ENCODE results near the gene ATRAID. TPM values are rescaled to one million over a fixed set of nuclear protein-coding genes. Genes with fewer than 3 reads are reported as not detected.

Gene ATRAID
- total RNA-seq = 159 and 166 TPM in 2 replicates

GRCh38 chr2:27211943-27212625 is at the start of gene ATRAID, which contains the start of gene SLC5A6:
TSS of gene ATRAID (plus strand) at chr2:27212041. CDS start at chr2:27212369, 328 bp downstream.
TSS of gene SLC5A6 (minus strand) at chr2:27212268. CDS start at chr2:27207650, 4,618 bp downstream.
- TF ChIP-seq, protein P1, sequence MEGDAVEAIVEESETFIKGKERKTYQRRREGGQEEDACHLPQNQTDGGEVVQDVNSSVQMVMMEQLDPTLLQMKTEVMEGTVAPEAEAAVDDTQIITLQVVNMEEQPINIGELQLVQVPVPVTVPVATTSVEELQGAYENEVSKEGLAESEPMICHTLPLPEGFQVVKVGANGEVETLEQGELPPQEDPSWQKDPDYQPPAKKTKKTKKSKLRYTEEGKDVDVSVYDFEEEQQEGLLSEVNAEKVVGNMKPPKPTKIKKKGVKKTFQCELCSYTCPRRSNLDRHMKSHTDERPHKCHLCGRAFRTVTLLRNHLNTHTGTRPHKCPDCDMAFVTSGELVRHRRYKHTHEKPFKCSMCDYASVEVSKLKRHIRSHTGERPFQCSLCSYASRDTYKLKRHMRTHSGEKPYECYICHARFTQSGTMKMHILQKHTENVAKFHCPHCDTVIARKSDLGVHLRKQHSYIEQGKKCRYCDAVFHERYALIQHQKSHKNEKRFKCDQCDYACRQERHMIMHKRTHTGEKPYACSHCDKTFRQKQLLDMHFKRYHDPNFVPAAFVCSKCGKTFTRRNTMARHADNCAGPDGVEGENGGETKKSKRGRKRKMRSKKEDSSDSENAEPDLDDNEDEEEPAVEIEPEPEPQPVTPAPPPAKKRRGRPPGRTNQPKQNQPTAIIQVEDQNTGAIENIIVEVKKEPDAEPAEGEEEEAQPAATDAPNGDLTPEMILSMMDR (IDR thresholded peaks at IDR 0.05; ENCODE audit: insufficient read depth, low read depth, low read length) = no peak
- DNase-seq (ENCODE audit: low read depth) = peak; percentile 89
- H3K4me3 ChIP-seq (ENCODE audit: low read depth, low read length) = peak within 1 kb of the TSS; percentile 91

- peak overlapping the region; percentile 10 for H3K4me3 ChIP-seq (ENCODE audit: low read depth, low read length)
- TF ChIP-seq, protein P1 (IDR thresholded peaks at IDR 0.05; ENCODE audit: insufficient read depth, low read depth, low read length) = no peak
- peak; percentile 56 for DNase-seq (ENCODE audit: low read depth)
These were observed 49.4 kb upstream of the ATRAID start for GRCh38 chr2:27162151-27163121.

- TF ChIP-seq, protein P1 (IDR thresholded peaks at IDR 0.05; ENCODE audit: insufficient read depth, low read depth, low read length) = no peak
- H3K4me3 ChIP-seq (ENCODE audit: low read depth, low read length) = no peak overlapping the region
- DNase-seq (ENCODE audit: low read depth) = no peak
These were observed 46.7 kb upstream of the ATRAID start for GRCh38 chr2:27164960-27165763.

GRCh38 chr2:27170581-27171337 is 41.1 kb upstream of the ATRAID start:
- no peak for DNase-seq (ENCODE audit: low read depth)
- TF ChIP-seq, protein P1 (IDR thresholded peaks at IDR 0.05; ENCODE audit: insufficient read depth, low read depth, low read length) = no peak
- H3K4me3 ChIP-seq (ENCODE audit: low read depth, low read length) = no peak overlapping the region

DNA sequence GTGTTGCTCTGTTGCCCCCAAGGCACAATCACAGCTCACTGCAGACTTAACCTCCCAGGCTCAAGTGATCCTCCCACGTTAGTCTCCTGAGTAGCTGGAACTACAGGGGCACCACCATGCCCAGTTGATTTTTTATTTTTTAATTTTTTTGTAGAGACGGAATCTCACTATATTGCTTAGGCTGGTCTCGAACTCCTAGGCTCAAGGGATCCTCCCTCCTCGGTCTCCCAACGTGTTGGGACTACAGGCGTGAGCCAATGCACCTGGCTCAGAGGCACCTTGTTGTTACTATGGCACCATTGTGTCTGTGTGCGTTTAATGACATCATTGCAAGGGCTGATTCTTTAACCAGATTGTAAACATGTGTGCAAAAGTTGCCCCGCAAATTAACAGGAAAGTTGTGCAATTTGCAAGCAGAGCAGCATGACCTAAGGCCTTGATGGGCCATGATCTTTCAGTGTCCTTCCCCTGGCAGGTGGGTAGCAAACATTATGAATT is 40.4 kb upstream of the ATRAID start:
- DNase-seq (ENCODE audit: low read depth) = no peak
- TF ChIP-seq, protein P1 (IDR thresholded peaks at IDR 0.05; ENCODE audit: insufficient read depth, low read depth, low read length) = no peak
- no peak overlapping the region for H3K4me3 ChIP-seq (ENCODE audit: low read depth, low read length)
